ENCODE results near the gene MAP3K6.

Gene MAP3K6

GRCh38 chr1:27306892-27307761 lies 59.6 kb downstream of the MAP3K6 start:
- in situ Hi-C loops (cut with HindIII; ENCODE audit: low sequenced_read_pairs): no loop called here
- H3K4me3 ChIP-seq (ENCODE audit: low read depth, low read length): no peak overlapping the region
- no peak for DNase-seq (ENCODE audit: low read depth)
- no peak for TF ChIP-seq CTCF (IDR thresholded peaks at IDR 0.05; ENCODE audit: low read depth, low read length, missing control alignments)

- DNase-seq (ENCODE audit: low read depth): no peak
- H3K4me3 ChIP-seq (ENCODE audit: low read depth, low read length): no peak overlapping the region
- no peak for TF ChIP-seq CTCF (IDR thresholded peaks at IDR 0.05; ENCODE audit: low read depth, low read length, missing control alignments)
- in situ Hi-C loops (cut with HindIII; ENCODE audit: low sequenced_read_pairs): no loop called here
Observed at GRCh38 chr1:27306071-27306470, 60.7 kb downstream of the MAP3K6 start.
